ENCODE data around the gene ZFYVE28. TPM values are rescaled to one million over a fixed set of nuclear protein-coding genes. Genes with fewer than 3 reads are reported as not detected.

The ZFYVE28 gene
- total RNA-seq, 1 experiment from 2014 or later: 0.82 TPM

GRCh38 chr4:2340272-2341061 is 78.0 kb downstream of the ZFYVE28 start:
- no peak for DNase-seq
- POLR2A ChIA-PET: no interaction called here

GRCh38 chr4:2339458-2340271 is 78.8 kb downstream of the ZFYVE28 start:
- CTCF ChIA-PET: no interaction called here
- Histone ChIP-seq H3K4me3 (ENCODE audit: low read depth, low read length) (no peak overlapping the region), H3K27me3 (replicated peaks; ENCODE audit: control insufficient read depth, insufficient read depth, low read length) (no peaks in the 10 kb centered on the region), H3K4me1 (no peaks in the 10 kb centered on the region), H3K9me3 (no peaks in the 10 kb centered on the region), H3K36me3 (ENCODE audit: control insufficient read depth, insufficient read depth, low read length) (no peaks in the 10 kb centered on the region)
- Mint-ChIP-seq H3K27me3 (ENCODE audit: insufficient read depth, unreplicated experiment) (peaks cover 6% of the 10 kb centered on the region), H3K4me3 (ENCODE audit: unreplicated experiment) (no peak overlapping the region), H3K36me3 (ENCODE audit: insufficient read depth, unreplicated experiment) (no peaks in the 10 kb centered on the region), H3K27ac (ENCODE audit: unreplicated experiment) (no peak overlapping the region), H3K4me1 (ENCODE audit: low read depth, unreplicated experiment) (no peaks in the 10 kb centered on the region), H3K9me3 (ENCODE audit: unreplicated experiment) (no peaks in the 10 kb centered on the region)
- TF ChIP-seq CTCF (IDR thresholded peaks at IDR 0.05; ENCODE audit: insufficient read depth in 1 of 2, low read depth in 1 of 2, low read length in 1 of 2, severe bottlenecking in 1 of 2, unreplicated experiment in 1 of 2): no peak
- DNase-seq: no peak
- intact Hi-C loops (cut with micrococcal nuclease; ENCODE audit: unreplicated experiment): no loop called here
- BruUV-seq (replicated peaks): no TSS peak
- POLR2A ChIA-PET: no interaction called here

More at GRCh38 chr4:2340272-2341061, 78.0 kb downstream of the ZFYVE28 start:
- peaks cover 11% of the 10 kb centered on the region for H3K27me3 Mint-ChIP-seq (ENCODE audit: insufficient read depth, unreplicated experiment)
- no peaks in the 10 kb centered on the region for H3K4me1 Mint-ChIP-seq (ENCODE audit: low read depth, unreplicated experiment)
- CTCF ChIA-PET: no interaction called here
- H3K36me3 Mint-ChIP-seq (ENCODE audit: insufficient read depth, unreplicated experiment): no peaks in the 10 kb centered on the region
- H3K27me3 ChIP-seq (replicated peaks; ENCODE audit: control insufficient read depth, insufficient read depth, low read length): no peaks in the 10 kb centered on the region
- H3K9me3 Mint-ChIP-seq (ENCODE audit: unreplicated experiment): no peaks in the 10 kb centered on the region
- H3K36me3 ChIP-seq (ENCODE audit: control insufficient read depth, insufficient read depth, low read length): no peaks in the 10 kb centered on the region
- no peak for TF ChIP-seq CTCF (IDR thresholded peaks at IDR 0.05; ENCODE audit: insufficient read depth in 1 of 2, low read depth in 1 of 2, low read length in 1 of 2, severe bottlenecking in 1 of 2, unreplicated experiment in 1 of 2)
- no peaks in the 10 kb centered on the region for H3K4me1 ChIP-seq
- no peak overlapping the region for H3K27ac Mint-ChIP-seq (ENCODE audit: unreplicated experiment)
- H3K4me3 ChIP-seq (ENCODE audit: low read depth, low read length): no peak overlapping the region
- no peak overlapping the region for H3K4me3 Mint-ChIP-seq (ENCODE audit: unreplicated experiment)
- intact Hi-C loops (cut with micrococcal nuclease; ENCODE audit: unreplicated experiment): no loop called here
- no TSS peak for BruUV-seq (replicated peaks)
- H3K9me3 ChIP-seq: no peaks in the 10 kb centered on the region

- no peak overlapping the region for H3K4me3 Mint-ChIP-seq (ENCODE audit: unreplicated experiment)
- POLR2A ChIA-PET: no interaction called here
- intact Hi-C loops (cut with micrococcal nuclease; ENCODE audit: unreplicated experiment): no loop called here
- no peaks in the 10 kb centered on the region for H3K36me3 ChIP-seq (ENCODE audit: control insufficient read depth, insufficient read depth, low read length)
- H3K4me3 ChIP-seq (ENCODE audit: low read depth, low read length): no peak overlapping the region
- H3K27me3 ChIP-seq (replicated peaks; ENCODE audit: control insufficient read depth, insufficient read depth, low read length): no peaks in the 10 kb centered on the region
- no TSS peak for BruUV-seq (replicated peaks)
- no peaks in the 10 kb centered on the region for H3K4me1 ChIP-seq
- TF ChIP-seq CTCF (IDR thresholded peaks at IDR 0.05; ENCODE audit: insufficient read depth in 1 of 2, low read depth in 1 of 2, low read length in 1 of 2, severe bottlenecking in 1 of 2, unreplicated experiment in 1 of 2): no peak
- no peaks in the 10 kb centered on the region for H3K36me3 Mint-ChIP-seq (ENCODE audit: insufficient read depth, unreplicated experiment)
- CTCF ChIA-PET: no interaction called here
- peaks cover 3% of the 10 kb centered on the region for H3K27me3 Mint-ChIP-seq (ENCODE audit: insufficient read depth, unreplicated experiment)
- H3K27ac Mint-ChIP-seq (ENCODE audit: unreplicated experiment): no peak overlapping the region
- no peaks in the 10 kb centered on the region for H3K4me1 Mint-ChIP-seq (ENCODE audit: low read depth, unreplicated experiment)
- H3K9me3 Mint-ChIP-seq (ENCODE audit: unreplicated experiment): no peaks in the 10 kb centered on the region
- H3K9me3 ChIP-seq: no peaks in the 10 kb centered on the region
- DNase-seq: peak in 1 of 2 experiments; percentile 32
These were observed 79.5 kb downstream of the ZFYVE28 start for GRCh38 chr4:2338754-2339457.

All from Caco-2 (cell line).